ENCODE data around the gene ITGA2B. TPM values are rescaled to one million over a fixed set of nuclear protein-coding genes. Genes with fewer than 3 reads are reported as not detected.
A peak's percentile ranks its signal among the peaks of the same experiment; 100 is the strongest.
"Not testable (repeated sequence)": the region's sequence is repeated elsewhere in the genome, so short reads cannot be mapped to it uniquely, and the experiment has no call there.

Gene ITGA2B
- total RNA-seq, 2 donors from 2014 or later = 2.2 to 3.7 TPM

DNA sequence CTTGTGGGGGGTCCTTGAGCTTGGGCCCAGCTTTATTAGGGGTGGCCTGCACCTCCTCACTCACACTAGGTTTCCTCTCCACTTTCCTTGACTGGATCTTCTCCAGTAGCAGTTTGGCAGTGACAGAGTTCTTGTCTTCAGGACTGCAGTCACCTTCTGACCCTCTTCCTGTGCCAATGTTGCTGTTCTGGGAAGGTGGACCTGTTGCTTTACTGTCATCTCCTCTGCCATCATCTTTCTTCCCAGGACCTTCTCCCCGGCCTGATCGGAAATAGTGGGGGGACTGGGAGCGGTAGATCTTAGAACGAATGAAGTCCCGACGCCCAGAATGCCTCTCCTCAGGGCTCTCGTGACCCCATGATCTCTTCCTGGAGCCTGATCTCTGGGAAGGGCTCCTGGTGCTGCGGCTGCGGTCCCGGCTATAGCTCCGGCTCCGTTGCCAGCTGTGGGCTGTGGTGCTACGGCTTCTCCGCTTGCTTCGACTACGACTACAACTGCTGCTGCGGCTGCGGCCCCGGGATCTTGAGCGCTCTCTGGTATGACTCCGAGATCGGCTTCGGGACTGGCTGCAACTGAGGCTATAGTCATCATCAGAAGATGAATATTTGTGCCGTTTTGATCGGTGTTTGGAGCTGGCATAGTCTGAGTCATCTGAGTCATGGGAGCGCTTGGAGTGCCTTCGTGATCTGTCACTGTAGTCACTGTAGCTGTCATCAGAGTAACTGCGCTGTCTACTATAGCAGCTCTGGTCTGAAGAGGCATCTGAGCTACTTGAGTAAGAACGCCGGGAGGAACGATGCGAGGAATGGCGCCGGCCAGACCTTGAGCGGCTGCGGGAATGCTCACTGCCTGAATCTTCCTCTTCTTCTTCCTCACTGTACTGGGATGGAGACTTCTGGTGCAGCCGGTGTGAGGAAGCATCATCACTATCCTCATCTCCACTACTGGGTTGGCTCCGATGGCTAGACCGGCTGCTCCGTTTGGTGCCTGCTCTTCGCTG is 9.5 kb upstream of the ITGA2B start:
- ATAC-seq (replicated peaks) = no peak
- H3K27ac Mint-ChIP-seq = peak overlapping the region; percentile 53

DNA sequence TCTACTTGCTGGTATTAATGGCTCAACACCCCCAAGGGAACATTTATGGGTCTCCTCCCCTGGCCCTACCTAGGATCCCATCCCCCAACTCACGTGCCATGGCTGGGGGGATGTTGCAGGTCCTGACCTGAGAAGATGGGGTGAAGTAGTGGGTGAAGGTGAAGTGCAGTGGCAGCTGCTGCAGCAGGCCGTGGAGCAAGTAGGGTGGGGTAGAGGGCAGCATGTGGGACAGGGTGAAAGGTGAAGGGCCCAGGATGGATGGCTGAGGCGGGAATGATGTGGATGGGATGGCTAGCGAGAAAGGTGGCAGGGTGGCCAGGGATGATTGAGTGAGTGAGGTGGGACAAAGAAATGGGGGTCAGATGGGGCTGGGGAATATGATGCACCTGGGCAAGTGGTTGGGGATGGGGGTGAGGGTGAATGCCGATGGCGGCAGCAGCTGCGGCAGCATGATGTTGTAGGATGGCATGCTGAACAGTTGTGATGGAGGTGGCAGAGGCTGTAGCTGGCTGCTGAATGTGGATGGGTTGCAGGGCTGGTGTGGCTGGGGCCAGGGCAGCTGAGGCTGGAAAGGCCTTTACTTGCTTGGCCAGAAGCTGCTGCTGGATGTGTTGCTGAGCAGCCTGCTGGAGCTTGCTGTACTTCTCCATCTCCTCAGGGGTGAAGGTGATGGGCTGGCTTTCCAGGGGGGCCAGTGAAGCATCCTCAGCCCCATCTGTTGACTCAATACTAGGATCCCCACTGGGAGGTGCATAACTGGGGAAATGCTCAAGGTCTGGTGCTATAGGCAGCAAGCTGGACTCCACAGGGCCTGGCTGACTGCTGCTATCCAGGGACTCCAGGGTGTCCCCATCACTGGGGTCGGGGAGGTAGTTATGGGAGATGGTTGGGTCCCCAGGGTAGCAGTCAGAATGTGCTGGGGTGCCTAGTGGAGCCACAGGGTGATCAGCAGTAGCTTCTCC is 8.3 kb upstream of the ITGA2B start:
- Mint-ChIP-seq H3K4me3 (no peak overlapping the region), H3K4me1 (peaks cover 5% of the 10 kb centered on the region), H3K36me3 (ENCODE audit: low read depth) (peaks cover 59% of the 10 kb centered on the region), H3K9me3 (no peaks in the 10 kb centered on the region), H3K27me3 (no peaks in the 10 kb centered on the region), H3K27ac (peak overlapping the region; percentile 53)
- ATAC-seq (replicated peaks) = no peak

More for the DNA sequence above, 9.5 kb upstream of the ITGA2B start:
- Mint-ChIP-seq H3K27me3 (no peaks in the 10 kb centered on the region), H3K4me3 (no peak overlapping the region), H3K36me3 (ENCODE audit: low read depth) (peaks cover 71% of the 10 kb centered on the region), H3K9me3 (no peaks in the 10 kb centered on the region), H3K4me1 (peaks cover 7% of the 10 kb centered on the region)

DNA sequence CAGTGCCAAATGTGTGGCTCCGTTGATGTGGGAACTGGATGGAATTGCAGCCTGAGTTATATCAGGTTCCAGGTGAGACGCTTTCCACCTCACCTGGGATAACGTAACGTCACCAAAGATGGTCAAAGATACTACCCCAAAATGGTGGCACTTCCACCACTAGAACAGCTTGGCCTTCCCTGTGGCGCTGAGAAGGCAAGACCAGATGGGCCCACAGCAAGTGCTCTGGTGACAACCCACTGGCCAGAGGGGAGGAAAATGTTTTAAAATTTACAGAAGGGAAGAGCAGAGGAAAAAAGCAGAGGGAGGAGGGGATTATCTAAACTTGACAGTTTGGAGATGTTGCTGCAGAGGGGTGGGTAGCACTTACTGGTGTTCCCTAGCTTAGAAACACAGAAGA is 7.5 kb upstream of the ITGA2B start:
- Mint-ChIP-seq H3K4me3 (no peak overlapping the region), H3K9me3 (no peaks in the 10 kb centered on the region), H3K27me3 (no peaks in the 10 kb centered on the region), H3K27ac (peak overlapping the region; percentile 53), H3K4me1 (no peaks in the 10 kb centered on the region), H3K36me3 (ENCODE audit: low read depth) (peaks cover 51% of the 10 kb centered on the region)
- ATAC-seq (replicated peaks) = no peak

DNA sequence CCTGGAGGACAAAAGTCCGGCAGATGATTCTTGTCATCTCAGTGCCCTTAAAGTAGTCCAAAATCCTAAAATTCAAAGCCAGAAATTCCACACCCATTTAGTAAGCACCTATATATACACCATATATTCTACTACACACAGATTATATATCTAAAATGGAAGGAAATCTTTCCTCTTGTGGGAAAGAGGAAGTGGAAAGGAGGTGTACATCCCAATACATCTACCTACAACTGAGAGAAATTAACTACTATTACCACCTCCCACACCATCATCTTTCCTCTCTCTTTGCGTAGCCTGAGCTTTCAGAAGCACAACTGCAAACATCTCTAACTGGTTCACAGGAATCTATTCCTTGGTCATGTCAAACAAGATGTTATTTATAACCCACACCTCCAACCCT is 5.4 kb upstream of the ITGA2B start:
- Mint-ChIP-seq H3K4me1 (no peaks in the 10 kb centered on the region), H3K27ac (no peak overlapping the region), H3K27me3 (no peaks in the 10 kb centered on the region), H3K4me3 (no peak overlapping the region), H3K36me3 (ENCODE audit: low read depth) (peaks cover 32% of the 10 kb centered on the region), H3K9me3 (no peaks in the 10 kb centered on the region)
- ATAC-seq (replicated peaks) = no peak

DNA sequence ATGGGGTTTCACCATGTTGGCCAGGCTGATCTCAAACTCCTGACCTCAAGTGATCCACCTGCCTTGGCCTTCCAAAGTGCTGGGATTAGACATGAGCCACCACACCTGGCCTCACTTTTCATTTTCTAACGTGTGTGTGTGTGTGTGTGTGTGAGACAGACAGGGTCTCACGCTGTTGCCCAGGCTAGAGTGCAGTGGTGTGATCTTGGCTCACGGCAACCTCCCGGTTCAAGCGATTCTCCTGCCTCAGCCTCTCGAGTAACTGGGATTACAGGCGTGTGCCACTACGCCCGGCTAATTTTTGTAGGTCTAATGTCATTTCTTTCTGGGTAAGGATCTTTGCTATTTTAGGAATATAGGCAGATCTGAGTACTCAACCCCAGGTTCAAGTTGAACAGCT is 4.7 kb upstream of the ITGA2B start:
- H3K27ac Mint-ChIP-seq; ATAC-seq (replicated peaks); H3K27me3 Mint-ChIP-seq; H3K4me3 Mint-ChIP-seq; H3K9me3 Mint-ChIP-seq; H3K4me1 Mint-ChIP-seq: not testable (repeated sequence)
- H3K36me3 Mint-ChIP-seq (ENCODE audit: low read depth) = peaks cover 25% of the 10 kb centered on the region

DNA sequence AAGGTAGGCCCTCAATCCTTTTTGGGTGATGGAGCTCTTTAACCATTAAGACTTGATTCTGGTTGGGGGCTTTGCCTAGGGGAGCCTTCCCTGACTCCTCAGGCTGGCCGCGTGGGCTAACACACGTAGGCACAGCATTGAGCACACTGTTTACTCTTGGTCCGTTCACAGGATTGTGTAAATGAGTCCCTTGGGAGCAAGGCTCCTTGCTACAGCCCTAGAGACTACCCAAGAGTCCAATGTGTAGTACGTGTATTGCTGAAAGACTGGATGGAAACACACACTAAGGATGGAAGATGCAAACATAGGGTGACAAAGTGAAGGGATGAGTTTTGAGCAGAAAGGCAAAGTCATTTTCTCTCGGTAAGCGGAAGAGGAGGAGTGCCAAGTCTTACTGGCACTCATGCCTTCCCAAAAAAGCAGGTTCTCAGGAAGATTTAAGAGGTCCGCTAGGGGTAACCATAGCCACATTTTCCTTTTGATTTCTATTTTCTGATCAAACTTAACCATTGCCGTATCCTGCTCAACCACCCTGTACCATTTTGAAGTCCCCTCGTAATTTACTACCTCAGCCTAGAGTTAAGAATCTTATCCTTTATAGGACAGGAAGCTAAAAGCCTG is 911 bp upstream of the ITGA2B start:
- no peak overlapping the region for H3K27ac Mint-ChIP-seq
- H3K36me3 Mint-ChIP-seq (ENCODE audit: low read depth) = no peaks in the 10 kb centered on the region

DNA sequence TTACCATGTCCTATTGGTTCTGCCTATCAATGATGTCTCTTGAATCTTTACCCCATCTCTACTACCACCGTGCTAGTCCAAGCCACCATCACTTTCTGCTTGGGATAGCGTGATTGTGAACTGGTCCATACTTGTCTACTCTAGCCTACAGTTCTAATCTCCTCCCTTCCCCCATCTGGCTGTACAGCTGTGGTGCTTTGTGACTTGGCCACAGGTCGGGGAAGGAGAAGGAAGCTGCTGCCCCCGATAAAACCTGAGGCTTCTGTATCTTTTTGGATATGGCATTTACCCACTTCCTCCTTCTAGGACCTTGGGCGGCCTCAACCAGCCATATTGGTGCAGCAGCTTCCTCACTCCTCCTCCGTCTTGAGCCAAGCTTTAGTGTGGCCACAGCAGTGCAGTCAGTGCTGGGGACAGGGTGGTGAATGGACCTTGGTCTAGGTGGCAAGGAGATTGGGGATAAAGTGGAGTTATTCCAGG is 314 bp upstream of the ITGA2B start:
- Mint-ChIP-seq H3K36me3 (ENCODE audit: low read depth) (no peaks in the 10 kb centered on the region), H3K4me1 (peaks cover 11% of the 10 kb centered on the region), H3K9me3 (peaks cover 3% of the 10 kb centered on the region), H3K27ac (peak overlapping the region; percentile 65), H3K27me3 (peaks cover 4% of the 10 kb centered on the region), H3K4me3 (no peak overlapping the region)
- no peak for ATAC-seq (replicated peaks)

More for the DNA sequence above, 911 bp upstream of the ITGA2B start:
- H3K27me3 Mint-ChIP-seq = peaks cover 4% of the 10 kb centered on the region
- H3K4me1 Mint-ChIP-seq = peaks cover 11% of the 10 kb centered on the region
- H3K9me3 Mint-ChIP-seq = peaks cover 3% of the 10 kb centered on the region
- ATAC-seq (replicated peaks) = no peak
- H3K4me3 Mint-ChIP-seq = no peak overlapping the region

DNA sequence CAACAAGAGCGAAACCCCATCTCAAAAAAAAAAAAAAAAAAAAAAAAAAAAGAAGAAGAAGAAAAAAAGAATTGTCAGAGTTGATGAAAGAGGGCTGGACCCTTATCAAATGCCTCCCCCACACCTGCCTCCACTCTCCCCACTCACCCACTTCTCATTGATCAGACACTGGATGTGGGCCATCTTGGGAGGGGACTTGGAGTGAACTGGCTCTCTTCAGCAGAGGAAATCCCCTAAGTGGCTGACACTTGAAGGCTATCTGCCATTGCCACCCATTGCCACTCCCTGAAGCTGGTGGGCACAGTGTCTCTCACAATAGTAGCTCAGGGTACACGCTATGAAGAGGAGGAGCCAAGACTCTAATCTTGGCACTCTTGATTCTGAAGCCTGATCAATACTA is 1.6 kb downstream of the ITGA2B start:
- no peak overlapping the region for H3K27ac Mint-ChIP-seq
- H3K4me1 Mint-ChIP-seq = peaks cover 11% of the 10 kb centered on the region
- no peaks in the 10 kb centered on the region for H3K36me3 Mint-ChIP-seq (ENCODE audit: low read depth)
- no peak for ATAC-seq (replicated peaks)
- H3K4me3 Mint-ChIP-seq = no peak overlapping the region
- peaks cover 3% of the 10 kb centered on the region for H3K9me3 Mint-ChIP-seq
- peaks cover 4% of the 10 kb centered on the region for H3K27me3 Mint-ChIP-seq

DNA sequence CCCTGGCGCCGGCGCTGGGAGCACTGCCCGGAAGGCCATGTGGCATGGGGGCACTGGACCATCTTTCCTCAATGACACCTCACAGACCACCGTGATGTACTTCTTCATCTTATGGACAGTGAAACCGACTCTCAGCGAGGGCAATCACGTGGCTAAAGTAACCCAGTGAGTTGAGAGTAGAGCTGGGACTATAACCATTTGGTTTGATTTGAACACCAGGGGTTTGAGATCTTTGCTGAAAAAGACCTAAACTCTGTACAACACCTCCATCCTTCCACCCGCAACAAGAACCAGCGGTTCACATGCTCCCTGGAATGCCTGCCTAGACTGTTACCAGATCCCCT is 3.3 kb downstream of the ITGA2B start:
- Mint-ChIP-seq H3K9me3 (peaks cover 3% of the 10 kb centered on the region), H3K27me3 (peaks cover 11% of the 10 kb centered on the region), H3K4me3 (peak overlapping the region; percentile 67), H3K4me1 (peaks cover 11% of the 10 kb centered on the region), H3K27ac (no peak overlapping the region), H3K36me3 (ENCODE audit: low read depth) (no peaks in the 10 kb centered on the region)
- ATAC-seq (replicated peaks) = no peak

DNA sequence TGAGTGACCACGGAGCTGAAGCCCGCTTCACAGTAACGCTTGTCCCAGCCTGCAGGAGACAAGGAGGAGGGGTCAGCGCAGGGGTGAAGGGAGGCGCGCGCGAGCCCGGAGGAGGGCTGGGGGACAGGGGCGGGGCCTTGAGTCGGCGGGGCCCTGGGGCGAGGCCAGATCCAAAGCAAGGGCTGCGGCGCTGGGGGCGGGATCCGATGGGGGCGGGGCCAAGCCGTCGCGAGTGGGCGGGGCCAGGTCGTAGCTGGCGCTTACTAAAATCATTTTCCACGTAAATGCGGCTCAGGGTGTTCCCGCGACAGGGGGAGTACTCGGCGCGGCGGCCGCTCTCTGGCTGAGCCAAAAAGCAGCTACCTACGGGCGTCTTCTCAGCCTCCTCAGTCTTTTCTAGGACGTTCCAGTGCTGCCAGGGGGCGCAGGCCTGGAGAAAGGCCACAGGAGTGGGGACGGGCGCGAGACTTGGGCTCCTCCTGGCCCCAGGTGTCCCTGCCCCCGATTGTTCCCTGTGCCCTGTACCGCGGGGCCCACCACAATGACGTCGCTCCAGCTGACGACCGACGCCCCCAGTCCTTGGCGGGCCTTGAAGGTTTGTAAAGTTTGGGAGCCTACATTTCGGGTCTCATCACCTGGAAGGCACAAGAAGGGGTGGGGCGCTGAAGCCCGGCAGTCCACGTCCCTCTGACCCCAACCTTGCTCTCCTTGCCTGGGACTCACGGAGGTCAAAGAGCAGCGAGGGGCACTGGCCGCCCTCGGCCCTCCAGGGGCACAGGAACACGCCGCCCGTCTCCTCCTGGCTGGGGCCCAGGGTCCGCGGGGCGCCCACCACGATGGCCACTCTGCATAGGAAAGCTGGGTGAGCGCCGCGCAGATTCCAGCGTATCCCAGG is 3.9 kb downstream of the ITGA2B start:
- H3K36me3 Mint-ChIP-seq (ENCODE audit: low read depth) = no peaks in the 10 kb centered on the region
- H3K4me3 Mint-ChIP-seq = peak overlapping the region; percentile 67
- no peak overlapping the region for H3K27ac Mint-ChIP-seq
- peaks cover 3% of the 10 kb centered on the region for H3K9me3 Mint-ChIP-seq
- H3K27me3 Mint-ChIP-seq = peaks cover 11% of the 10 kb centered on the region
- peak; percentile 93 for ATAC-seq (replicated peaks)
- H3K4me1 Mint-ChIP-seq = peaks cover 11% of the 10 kb centered on the region

DNA sequence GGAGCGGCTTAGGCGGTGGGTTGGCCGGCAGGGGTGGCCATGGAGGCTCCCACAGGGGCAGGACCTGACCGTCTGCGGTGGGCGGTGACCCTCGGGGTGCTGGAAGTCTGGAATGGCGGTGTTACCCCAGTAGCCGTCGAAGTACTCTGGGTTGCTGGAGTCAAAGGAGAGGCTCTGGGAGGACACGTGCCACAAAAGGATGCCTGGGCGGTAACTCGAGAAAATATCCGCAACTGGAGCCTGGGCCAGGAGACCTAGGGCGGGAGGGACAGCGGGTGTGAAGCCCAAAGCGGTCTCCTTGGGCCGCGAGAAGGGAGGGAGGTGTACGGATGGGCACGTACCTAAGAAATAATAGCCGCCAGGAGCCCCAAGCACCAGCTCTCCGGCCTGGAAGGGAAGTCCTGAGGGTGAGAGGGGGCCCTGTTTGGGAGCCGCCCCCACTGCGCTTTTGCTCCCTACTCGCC is 4.6 kb downstream of the ITGA2B start:
- peaks cover 3% of the 10 kb centered on the region for H3K9me3 Mint-ChIP-seq
- ATAC-seq (replicated peaks) = no peak
- H3K27me3 Mint-ChIP-seq = peaks cover 11% of the 10 kb centered on the region
- peak overlapping the region; percentile 67 for H3K4me3 Mint-ChIP-seq
- no peak overlapping the region for H3K27ac Mint-ChIP-seq
- H3K36me3 Mint-ChIP-seq (ENCODE audit: low read depth) = no peaks in the 10 kb centered on the region
- H3K4me1 Mint-ChIP-seq = peaks cover 11% of the 10 kb centered on the region

DNA sequence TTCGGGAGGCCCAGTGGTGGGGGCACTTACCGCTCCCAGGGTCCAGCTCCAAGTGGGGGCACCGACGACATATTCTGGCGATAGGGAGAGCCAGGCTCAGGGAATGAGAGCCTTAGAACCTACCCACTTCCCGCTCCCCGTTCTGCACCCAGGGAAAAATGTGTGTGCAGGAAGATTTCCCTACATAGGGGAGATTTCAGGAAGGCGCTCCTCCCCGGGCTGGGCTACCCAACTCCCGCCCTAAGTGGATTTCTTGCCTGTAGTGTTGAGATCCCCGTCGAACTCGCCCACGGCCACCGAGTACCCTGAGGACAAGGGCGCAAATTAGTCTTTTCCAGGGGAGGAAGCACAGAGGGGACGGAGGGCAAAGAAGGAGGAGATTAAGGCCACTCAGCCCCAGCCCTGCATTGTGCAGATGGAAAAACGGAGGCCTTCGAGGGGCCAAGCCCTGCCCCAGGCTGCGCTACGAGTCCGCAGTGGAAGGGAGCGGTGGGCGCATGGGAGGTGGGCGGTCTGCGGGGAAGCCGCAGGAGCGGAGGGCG is 5.1 kb downstream of the ITGA2B start:
- no peak overlapping the region for H3K27ac Mint-ChIP-seq
- no peaks in the 10 kb centered on the region for H3K36me3 Mint-ChIP-seq (ENCODE audit: low read depth)
- no peak for ATAC-seq (replicated peaks)
- H3K4me1 Mint-ChIP-seq = peaks cover 7% of the 10 kb centered on the region
- peak overlapping the region; percentile 67 for H3K4me3 Mint-ChIP-seq
- H3K27me3 Mint-ChIP-seq = peaks cover 7% of the 10 kb centered on the region
- H3K9me3 Mint-ChIP-seq = peaks cover under 1% of the 10 kb centered on the region

DNA sequence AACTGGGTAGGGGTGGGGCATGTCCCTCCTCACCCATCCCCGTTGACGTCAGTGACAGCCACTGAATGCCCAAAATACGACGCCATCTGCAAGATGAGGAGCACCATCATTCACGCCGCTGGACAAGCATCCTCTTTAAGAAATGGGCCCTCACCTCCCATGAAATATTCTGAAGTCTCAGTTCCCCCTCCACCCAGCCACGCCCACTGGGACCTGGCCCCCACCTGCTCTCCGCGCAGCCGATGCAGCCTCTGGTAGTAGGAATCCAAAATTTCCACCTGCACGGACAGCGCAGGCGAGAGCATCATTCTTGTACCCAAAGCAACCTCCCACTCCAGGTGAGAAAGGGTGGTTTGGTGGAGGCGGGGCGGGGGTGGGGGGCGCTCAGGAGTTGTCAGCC is 5.6 kb downstream of the ITGA2B start:
- Mint-ChIP-seq H3K27me3 (peaks cover 7% of the 10 kb centered on the region), H3K36me3 (ENCODE audit: low read depth) (no peaks in the 10 kb centered on the region), H3K4me3 (no peak overlapping the region), H3K27ac (no peak overlapping the region), H3K9me3 (no peaks in the 10 kb centered on the region), H3K4me1 (peaks cover 6% of the 10 kb centered on the region)
- no peak for ATAC-seq (replicated peaks)
